ENCODE measurements around the gene POU6F2.

DNA sequence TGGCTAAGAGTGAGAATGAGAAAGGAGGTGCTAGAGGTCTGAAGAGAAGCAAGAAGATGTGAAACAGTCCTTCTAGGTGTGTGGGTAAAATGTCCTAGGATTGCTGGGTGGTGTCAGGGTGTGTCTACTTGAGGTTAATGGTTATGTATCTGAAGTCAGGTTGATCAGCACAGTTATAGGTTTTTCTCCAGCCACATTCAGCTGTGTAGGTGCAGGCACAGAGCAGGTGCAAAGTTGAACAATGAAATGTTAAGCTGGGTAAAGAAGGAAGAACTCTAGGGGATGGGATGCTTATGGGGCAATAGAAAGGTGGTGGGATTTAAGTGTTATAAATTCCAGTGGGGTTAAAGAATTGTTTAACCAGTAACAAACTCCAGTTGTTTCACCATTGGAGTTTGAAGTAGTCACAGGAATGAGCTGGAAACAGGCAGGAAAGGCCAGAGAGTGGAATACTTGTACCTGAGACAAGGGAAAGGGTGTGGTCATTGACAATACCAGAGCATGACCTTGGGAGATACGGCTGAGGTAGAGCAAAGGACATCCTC lies 388.1 kb downstream of the POU6F2 start:
- TF ChIP-seq, protein P1, sequence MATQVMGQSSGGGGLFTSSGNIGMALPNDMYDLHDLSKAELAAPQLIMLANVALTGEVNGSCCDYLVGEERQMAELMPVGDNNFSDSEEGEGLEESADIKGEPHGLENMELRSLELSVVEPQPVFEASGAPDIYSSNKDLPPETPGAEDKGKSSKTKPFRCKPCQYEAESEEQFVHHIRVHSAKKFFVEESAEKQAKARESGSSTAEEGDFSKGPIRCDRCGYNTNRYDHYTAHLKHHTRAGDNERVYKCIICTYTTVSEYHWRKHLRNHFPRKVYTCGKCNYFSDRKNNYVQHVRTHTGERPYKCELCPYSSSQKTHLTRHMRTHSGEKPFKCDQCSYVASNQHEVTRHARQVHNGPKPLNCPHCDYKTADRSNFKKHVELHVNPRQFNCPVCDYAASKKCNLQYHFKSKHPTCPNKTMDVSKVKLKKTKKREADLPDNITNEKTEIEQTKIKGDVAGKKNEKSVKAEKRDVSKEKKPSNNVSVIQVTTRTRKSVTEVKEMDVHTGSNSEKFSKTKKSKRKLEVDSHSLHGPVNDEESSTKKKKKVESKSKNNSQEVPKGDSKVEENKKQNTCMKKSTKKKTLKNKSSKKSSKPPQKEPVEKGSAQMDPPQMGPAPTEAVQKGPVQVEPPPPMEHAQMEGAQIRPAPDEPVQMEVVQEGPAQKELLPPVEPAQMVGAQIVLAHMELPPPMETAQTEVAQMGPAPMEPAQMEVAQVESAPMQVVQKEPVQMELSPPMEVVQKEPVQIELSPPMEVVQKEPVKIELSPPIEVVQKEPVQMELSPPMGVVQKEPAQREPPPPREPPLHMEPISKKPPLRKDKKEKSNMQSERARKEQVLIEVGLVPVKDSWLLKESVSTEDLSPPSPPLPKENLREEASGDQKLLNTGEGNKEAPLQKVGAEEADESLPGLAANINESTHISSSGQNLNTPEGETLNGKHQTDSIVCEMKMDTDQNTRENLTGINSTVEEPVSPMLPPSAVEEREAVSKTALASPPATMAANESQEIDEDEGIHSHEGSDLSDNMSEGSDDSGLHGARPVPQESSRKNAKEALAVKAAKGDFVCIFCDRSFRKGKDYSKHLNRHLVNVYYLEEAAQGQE (IDR thresholded peaks at IDR 0.05; ENCODE audit: insufficient replicate concordance, low read depth), result no peak
- TF ChIP-seq, protein P2, sequence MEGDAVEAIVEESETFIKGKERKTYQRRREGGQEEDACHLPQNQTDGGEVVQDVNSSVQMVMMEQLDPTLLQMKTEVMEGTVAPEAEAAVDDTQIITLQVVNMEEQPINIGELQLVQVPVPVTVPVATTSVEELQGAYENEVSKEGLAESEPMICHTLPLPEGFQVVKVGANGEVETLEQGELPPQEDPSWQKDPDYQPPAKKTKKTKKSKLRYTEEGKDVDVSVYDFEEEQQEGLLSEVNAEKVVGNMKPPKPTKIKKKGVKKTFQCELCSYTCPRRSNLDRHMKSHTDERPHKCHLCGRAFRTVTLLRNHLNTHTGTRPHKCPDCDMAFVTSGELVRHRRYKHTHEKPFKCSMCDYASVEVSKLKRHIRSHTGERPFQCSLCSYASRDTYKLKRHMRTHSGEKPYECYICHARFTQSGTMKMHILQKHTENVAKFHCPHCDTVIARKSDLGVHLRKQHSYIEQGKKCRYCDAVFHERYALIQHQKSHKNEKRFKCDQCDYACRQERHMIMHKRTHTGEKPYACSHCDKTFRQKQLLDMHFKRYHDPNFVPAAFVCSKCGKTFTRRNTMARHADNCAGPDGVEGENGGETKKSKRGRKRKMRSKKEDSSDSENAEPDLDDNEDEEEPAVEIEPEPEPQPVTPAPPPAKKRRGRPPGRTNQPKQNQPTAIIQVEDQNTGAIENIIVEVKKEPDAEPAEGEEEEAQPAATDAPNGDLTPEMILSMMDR (IDR thresholded peaks at IDR 0.05; ENCODE audit: insufficient read depth, low read length), result no peak
- TF ChIP-seq GABPA (IDR thresholded peaks at IDR 0.05; ENCODE audit: low read depth), result no peak
- TF ChIP-seq POLR2AphosphoS5 (IDR thresholded peaks at IDR 0.05; ENCODE audit: low read depth), result no peak
- TF ChIP-seq SPI1 (IDR thresholded peaks at IDR 0.05; ENCODE audit: borderline replicate concordance, low read depth), result no peak

Measured in HL-60 (cell line).